RWPE1 (cell line): ENCODE data around the gene VWA8.
A peak's percentile ranks its signal among the peaks of the same experiment; 100 is the strongest.

ENCODE experiments used
- CTCF ChIA-PET: fragments of 350-600 bp; sonication (Branson Sonifier 250); formaldehyde crosslinking; extraction: SDS; loops from one replicate; lab custom pipeline; 2021; lab: Yijun Ruan, JAX
- POLR2A ChIA-PET: fragments of 400-600 bp; formaldehyde crosslinking; extraction: SDS; loops from one replicate; lab custom pipeline; 2020; ENCODE audit warnings: antibody characterized with exemption; ENCODE audit not compliant: low non-redundant PET; lab: Yijun Ruan, JAX
- DNase-seq: peaks from one replicate; pipeline ENCODE4 v3.0.0; 2012; ENCODE audit warnings: low spot score
- H3K27ac ChIP-seq: fragments of 450-650 bp; 2 replicates; pipeline ENCODE4 v1.5.1; 2017
- TF ChIP-seq, protein P1 (sequence below): fragments of 450-650 bp; conservative IDR thresholded peaks from 2 replicates; pipeline ENCODE4 v1.5.1; 2017; ENCODE audit warnings: low read depth, mild to moderate bottlenecking

VWA8 gene

GRCh38 chr13:41985788-41986508 is 25.0 kb upstream of the VWA8 start:
- no peak overlapping the region for H3K27ac ChIP-seq
- DNase-seq = no peak
- POLR2A ChIA-PET = no interaction called here
- TF ChIP-seq, protein P1, sequence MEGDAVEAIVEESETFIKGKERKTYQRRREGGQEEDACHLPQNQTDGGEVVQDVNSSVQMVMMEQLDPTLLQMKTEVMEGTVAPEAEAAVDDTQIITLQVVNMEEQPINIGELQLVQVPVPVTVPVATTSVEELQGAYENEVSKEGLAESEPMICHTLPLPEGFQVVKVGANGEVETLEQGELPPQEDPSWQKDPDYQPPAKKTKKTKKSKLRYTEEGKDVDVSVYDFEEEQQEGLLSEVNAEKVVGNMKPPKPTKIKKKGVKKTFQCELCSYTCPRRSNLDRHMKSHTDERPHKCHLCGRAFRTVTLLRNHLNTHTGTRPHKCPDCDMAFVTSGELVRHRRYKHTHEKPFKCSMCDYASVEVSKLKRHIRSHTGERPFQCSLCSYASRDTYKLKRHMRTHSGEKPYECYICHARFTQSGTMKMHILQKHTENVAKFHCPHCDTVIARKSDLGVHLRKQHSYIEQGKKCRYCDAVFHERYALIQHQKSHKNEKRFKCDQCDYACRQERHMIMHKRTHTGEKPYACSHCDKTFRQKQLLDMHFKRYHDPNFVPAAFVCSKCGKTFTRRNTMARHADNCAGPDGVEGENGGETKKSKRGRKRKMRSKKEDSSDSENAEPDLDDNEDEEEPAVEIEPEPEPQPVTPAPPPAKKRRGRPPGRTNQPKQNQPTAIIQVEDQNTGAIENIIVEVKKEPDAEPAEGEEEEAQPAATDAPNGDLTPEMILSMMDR = no peak
- CTCF ChIA-PET = interaction anchor here (0.6 kb wide), 1 partner anchor 580 kb away, joined by 5 read pairs; no protein-coding TSS in a partner anchor

DNA sequence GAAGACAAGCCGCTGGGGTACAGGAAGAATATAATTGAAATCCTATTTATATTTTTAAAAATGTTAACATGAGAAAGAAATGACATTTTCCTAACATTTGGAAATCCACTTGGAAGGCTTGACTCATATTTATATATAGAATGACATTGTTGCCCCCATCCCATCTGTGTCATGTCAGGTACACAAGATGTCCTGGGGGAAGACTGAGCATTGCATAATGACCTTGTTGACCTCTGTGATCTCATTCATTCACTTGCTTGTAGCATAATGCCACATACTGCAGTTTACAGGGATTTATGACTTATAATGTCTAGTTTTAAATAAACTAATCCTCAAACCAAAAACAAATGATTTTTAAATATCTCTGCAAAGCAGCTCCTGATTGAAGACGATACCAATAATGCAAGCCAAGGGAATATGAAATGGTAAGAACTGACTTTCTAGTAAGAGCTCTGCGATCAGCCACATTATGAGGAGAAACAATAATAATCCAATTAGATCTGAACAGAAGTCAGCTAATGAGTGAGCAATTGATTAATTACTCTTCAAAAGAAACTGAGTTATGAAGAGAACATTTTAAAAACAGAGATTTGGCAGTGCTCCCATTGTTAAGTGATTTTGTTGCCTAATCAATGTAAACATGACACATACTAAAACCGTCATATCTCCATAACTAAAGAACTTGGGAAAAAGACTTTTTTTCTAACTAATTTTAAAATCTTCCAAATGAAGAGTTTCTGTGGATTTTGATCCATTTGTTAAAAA is 21.2 kb upstream of the VWA8 start:
- TF ChIP-seq, protein P1 = no peak
- ChIA-PET CTCF (interaction anchor here (0.5 kb wide), 1 partner anchor 314 kb away, joined by 5 read pairs; no protein-coding TSS in a partner anchor), POLR2A (no interaction called here)
- no peak overlapping the region for H3K27ac ChIP-seq
- peak; percentile 57 for DNase-seq

- ChIA-PET POLR2A (no interaction called here), CTCF (no interaction called here)
- TF ChIP-seq, protein P1 = no peak
- no peak for DNase-seq
- no peak overlapping the region for H3K27ac ChIP-seq
These were observed 17.1 kb upstream of the VWA8 start for GRCh38 chr13:41978007-41978406.

DNA sequence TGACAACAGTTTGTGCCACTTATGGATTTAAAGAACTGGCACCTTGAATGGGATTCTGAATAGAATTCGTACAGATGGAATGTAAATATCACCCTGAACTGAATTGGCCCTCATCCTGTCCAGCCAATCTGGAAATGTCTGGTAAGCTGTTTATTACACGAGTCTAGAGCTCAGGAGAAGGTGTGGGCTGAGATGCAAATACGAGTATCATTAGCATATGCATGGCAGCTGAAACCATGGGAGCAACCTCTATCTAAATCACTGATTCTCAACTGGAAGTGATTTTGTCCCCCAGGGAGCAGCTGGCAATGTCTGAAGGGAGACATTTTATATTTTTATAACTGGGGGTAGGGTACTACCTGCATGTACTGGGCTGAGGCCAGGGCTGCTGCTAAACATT is 15.6 kb upstream of the VWA8 start:
- DNase-seq = no peak
- H3K27ac ChIP-seq = no peak overlapping the region
- ChIA-PET CTCF (interaction anchor here (0.8 kb wide), 1 partner anchor 17 kb away, joined by 3 read pairs; no protein-coding TSS in a partner anchor), POLR2A (interaction anchor here (0.7 kb wide), 1 partner anchor 16 kb away, joined by 3 read pairs; no protein-coding TSS in a partner anchor)
- TF ChIP-seq, protein P1 = no peak

DNA sequence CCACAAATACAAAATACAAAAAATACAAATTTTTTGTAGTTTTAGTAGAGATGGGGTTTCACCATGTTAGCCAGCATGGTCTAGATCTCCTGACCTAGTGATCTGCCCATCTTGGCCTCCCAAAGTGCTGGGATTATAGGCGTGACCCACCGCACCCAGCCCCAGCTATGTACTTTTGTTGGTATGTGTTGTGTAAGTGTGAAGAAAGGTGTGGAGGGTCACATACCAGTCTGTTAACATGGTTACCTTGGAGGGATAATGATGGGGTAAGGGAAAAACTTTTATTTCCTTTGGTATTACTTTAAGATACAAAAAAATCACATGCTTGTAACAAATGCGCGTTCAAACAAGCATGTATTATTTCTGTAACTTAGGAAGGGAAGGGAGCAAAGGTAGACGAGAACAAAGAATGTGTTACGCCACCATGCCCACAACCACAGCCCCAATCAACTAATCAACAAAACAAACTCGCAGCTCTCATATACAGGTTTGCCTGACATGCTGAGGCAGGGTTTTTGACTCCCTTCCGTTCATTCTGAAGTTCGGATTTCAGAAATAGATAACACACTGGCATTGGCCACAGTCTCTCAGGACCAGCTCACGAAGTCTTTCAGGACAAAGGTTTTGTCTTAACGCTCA is 13.5 kb upstream of the VWA8 start:
- POLR2A ChIA-PET = interaction anchor here (0.9 kb wide), 1 partner anchor 67 kb away, joined by 3 read pairs; no protein-coding TSS in a partner anchor
- peak; percentile 38 for DNase-seq
- CTCF ChIA-PET = no interaction called here
- H3K27ac ChIP-seq = peak overlapping the region; percentile 72
- TF ChIP-seq, protein P1 = no peak

DNA sequence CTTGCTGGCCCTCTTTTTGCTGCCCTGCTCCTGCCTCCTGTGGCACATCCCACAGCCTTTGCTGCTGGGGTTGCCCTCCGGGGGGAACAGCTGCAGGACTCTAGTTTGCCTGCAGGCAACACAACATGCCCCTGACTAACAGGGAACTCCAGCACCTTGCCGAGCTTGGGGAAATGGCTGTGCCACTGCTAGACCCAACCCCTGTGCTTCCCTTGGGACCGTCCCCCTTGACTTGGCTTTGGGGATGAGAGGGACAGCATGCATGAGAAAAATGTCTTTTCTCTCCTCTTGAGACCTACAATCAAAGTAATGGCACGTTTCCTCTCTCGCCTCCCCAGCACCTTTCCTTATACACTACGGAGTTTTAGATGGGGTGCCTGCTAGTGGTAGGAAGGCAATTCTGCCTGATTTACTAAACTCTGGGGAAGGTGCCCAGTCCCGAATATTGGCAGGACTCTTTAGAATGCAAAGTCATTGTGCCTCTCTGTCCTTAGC is 12.4 kb upstream of the VWA8 start:
- CTCF ChIA-PET = no interaction called here
- TF ChIP-seq, protein P1 = no peak
- POLR2A ChIA-PET = no interaction called here
- DNase-seq = no peak
- no peak overlapping the region for H3K27ac ChIP-seq
